HG03139 (cell line): ENCODE measurements around the gene LGALS9.

Experiments used
- ATAC-seq: cut with Tn5 transposase; IDR thresholded peaks from one replicate; pipeline ENCODE4 v1.9.1; 2021; ENCODE audit not compliant: unreplicated experiment

Gene LGALS9

GRCh38 chr17:27630607-27631410 lies at the start of gene LGALS9:
Gene LGALS9 (plus strand): TSS chr17:27631188. CDS start chr17:27631266, 78 bp downstream.
- peak; percentile 61 for ATAC-seq

GRCh38 chr17:27582696-27583095 lies 48.3 kb upstream of the LGALS9 start:
- no peak for ATAC-seq

GRCh38 chr17:27585153-27585681 lies 45.8 kb upstream of the LGALS9 start:
- no peak for ATAC-seq

- ATAC-seq, result no peak
These were observed 45.2 kb upstream of the LGALS9 start for GRCh38 chr17:27585792-27586191.

GRCh38 chr17:27586203-27586721 lies 44.7 kb upstream of the LGALS9 start:
- ATAC-seq, result no peak

- no peak for ATAC-seq
These were observed 42.6 kb upstream of the LGALS9 start for GRCh38 chr17:27588354-27588753.

GRCh38 chr17:27590864-27591263 lies 40.1 kb upstream of the LGALS9 start:
- no peak for ATAC-seq

GRCh38 chr17:27591986-27592385 lies 39.0 kb upstream of the LGALS9 start:
- no peak for ATAC-seq

- ATAC-seq, result no peak
These were observed 37.6 kb upstream of the LGALS9 start for GRCh38 chr17:27593232-27593856.

- ATAC-seq, result no peak
These were observed 37.1 kb upstream of the LGALS9 start for GRCh38 chr17:27593857-27594255.

GRCh38 chr17:27595208-27595607 lies 35.8 kb upstream of the LGALS9 start:
- ATAC-seq, result no peak

GRCh38 chr17:27596096-27596495 lies 34.9 kb upstream of the LGALS9 start:
- ATAC-seq, result no peak

- no peak for ATAC-seq
These were observed 34.3 kb upstream of the LGALS9 start for GRCh38 chr17:27596566-27597187.

GRCh38 chr17:27597188-27597580 lies 33.8 kb upstream of the LGALS9 start:
- no peak for ATAC-seq

- no peak for ATAC-seq
These were observed 33.1 kb upstream of the LGALS9 start for GRCh38 chr17:27597783-27598320.

GRCh38 chr17:27598337-27599050 lies 32.5 kb upstream of the LGALS9 start:
- no peak for ATAC-seq

GRCh38 chr17:27600471-27600870 lies 30.5 kb upstream of the LGALS9 start:
- ATAC-seq, result no peak

GRCh38 chr17:27601069-27601974 lies 29.7 kb upstream of the LGALS9 start:
- no peak for ATAC-seq

GRCh38 chr17:27601975-27602302 lies 29.0 kb upstream of the LGALS9 start:
- no peak for ATAC-seq
